Kidney epithelial cell (primary cell): ENCODE data around the gene SLC38A11. TPM values are rescaled to one million over a fixed set of nuclear protein-coding genes. Genes with fewer than 3 reads are reported as not detected.

Experiments
- DNase-seq: peaks from one replicate; pipeline ENCODE4 v3.0.0-alpha.2; 2010; ENCODE audit warnings: low read depth
- H3K27me3 ChIP-seq: 2 replicates; pipeline ENCODE4 v1.6.0; 2011; ENCODE audit warnings: low read length; ENCODE audit not compliant: control insufficient read depth, insufficient read depth
- H3K36me3 ChIP-seq: 2 replicates; pipeline ENCODE4 v1.5.1; 2011; ENCODE audit warnings: low read length; ENCODE audit not compliant: control insufficient read depth, insufficient read depth
- H3K4me3 ChIP-seq: 2 replicates; pipeline ENCODE4 v1.5.1; 2011; ENCODE audit warnings: low read depth, mild to moderate bottlenecking, control low read depth, low read length
- CTCF ChIP-seq: IDR thresholded peaks from 2 replicates; pipeline ENCODE4 v1.5.1; 2011; ENCODE audit warnings: mild to moderate bottlenecking, moderate library complexity, low read length, control low read depth, inconsistent platforms; ENCODE audit not compliant: insufficient read depth, poor library complexity, severe bottlenecking
- total RNA-seq: library from RNA; depleted of rRNA; stranded (reverse); fragments of >200 nt; gene quantifications from 2 replicates; pipeline ENCODE4 v1.2.3, GENCODE V29; 2015

The SLC38A11 gene
- total RNA-seq, 1 donor from 2014 or later, result 0.46 TPM

GRCh38 chr2:164935118-164936101 is 19.9 kb downstream of the SLC38A11 start:
- no peak for TF ChIP-seq CTCF
- DNase-seq, result no peak
- Histone ChIP-seq H3K27me3 (no peaks in the 10 kb centered on the region), H3K36me3 (no peaks in the 10 kb centered on the region), H3K4me3 (no peak overlapping the region)

GRCh38 chr2:164934401-164935117 is 20.8 kb downstream of the SLC38A11 start:
- no peak for TF ChIP-seq CTCF
- no peak for DNase-seq
- Histone ChIP-seq H3K36me3 (no peaks in the 10 kb centered on the region), H3K4me3 (no peak overlapping the region), H3K27me3 (no peaks in the 10 kb centered on the region)

GRCh38 chr2:164933671-164934189 is 21.6 kb downstream of the SLC38A11 start:
- Histone ChIP-seq H3K36me3 (no peaks in the 10 kb centered on the region), H3K27me3 (no peaks in the 10 kb centered on the region), H3K4me3 (no peak overlapping the region)
- no peak for TF ChIP-seq CTCF
- no peak for DNase-seq

GRCh38 chr2:164932377-164932776 is 22.9 kb downstream of the SLC38A11 start:
- Histone ChIP-seq H3K27me3 (no peaks in the 10 kb centered on the region), H3K4me3 (no peak overlapping the region), H3K36me3 (no peaks in the 10 kb centered on the region)
- TF ChIP-seq CTCF, result no peak
- no peak for DNase-seq

- TF ChIP-seq CTCF, result no peak
- no peak for DNase-seq
Measured at GRCh38 chr2:164928101-164928673, 27.1 kb downstream of the SLC38A11 start.

More at GRCh38 chr2:164928101-164928673, 27.1 kb downstream of the SLC38A11 start:
- H3K27me3 ChIP-seq, result no peaks in the 10 kb centered on the region
- no peak overlapping the region for H3K4me3 ChIP-seq
- no peaks in the 10 kb centered on the region for H3K36me3 ChIP-seq
